NK-92 (cell line): ENCODE data around the gene PSG3.
"Not testable (repeated sequence)": the region's sequence is repeated elsewhere in the genome, so short reads cannot be mapped to it uniquely, and the experiment has no call there.

Experiments used
- DNase-seq: peaks from one replicate; lab custom pipeline; 2025; ENCODE audit not compliant: unreplicated experiment; lab: John Stamatoyannopoulos, UW

Gene PSG3

DNA sequence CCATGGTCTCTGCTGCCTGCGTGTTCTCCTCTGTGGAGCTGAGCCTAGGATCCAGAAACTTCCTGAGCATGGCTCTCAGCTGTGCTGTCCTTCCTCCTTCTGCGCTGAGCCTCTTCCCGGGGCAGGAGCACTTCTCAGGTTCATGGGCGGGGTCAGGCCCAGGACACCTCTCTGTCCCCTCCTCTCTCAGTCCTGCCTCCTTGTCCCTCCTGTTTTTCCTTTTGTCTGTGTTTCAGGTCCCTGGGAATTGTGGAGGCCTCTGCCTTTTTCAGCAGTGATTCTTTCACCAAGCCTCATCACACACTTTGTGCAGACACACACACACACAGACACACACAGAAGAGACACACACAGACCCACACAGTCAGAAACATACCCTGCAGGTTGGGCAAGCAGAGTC, at the start of gene PSG3:
Gene PSG3, minus strand, starts transcription at position 101 of the 400 bp plus-strand sequence. Its CDS starts 97 bp downstream, at position 4.
- DNase-seq, result not testable (repeated sequence)

DNA sequence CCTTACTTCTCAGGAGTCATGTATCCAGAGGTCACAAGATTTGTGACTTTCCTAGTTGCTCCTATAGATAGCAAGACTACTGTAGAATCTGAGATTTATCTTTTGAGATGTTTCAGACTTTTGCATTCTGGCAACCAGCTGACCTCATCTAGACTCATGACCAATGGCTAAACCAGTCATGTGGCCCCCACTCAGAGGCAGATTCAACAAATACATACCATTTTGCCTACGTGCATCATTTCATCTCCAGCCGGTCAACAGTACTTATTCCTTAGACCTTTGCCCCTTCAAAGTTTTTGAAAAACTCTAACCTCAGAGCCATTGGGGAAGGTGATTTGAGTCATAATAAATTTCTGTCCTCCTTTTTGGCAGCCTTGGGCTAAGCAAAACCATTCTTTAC, 48.5 kb upstream of the PSG3 start:
- not testable (repeated sequence) for DNase-seq

DNA sequence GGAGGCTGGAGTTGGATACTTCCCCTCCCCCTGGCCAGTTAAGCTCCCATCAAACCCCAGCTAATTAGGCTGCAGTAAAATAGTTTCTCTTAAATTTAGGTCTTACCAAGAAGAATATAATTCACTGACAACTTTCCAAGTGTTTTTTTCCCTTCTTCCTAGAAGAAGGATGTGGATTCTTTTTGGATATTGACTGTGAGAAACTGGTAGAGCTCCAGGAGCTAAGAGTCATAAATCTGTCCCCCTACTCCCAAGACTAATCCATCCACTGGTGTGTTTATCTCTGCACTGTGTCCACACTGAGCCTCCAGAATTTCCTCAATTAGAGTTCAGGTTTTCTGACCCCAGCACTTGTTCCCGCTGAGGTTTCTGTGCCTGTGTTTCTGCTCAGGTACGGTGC, 47.5 kb upstream of the PSG3 start:
- not testable (repeated sequence) for DNase-seq

DNA sequence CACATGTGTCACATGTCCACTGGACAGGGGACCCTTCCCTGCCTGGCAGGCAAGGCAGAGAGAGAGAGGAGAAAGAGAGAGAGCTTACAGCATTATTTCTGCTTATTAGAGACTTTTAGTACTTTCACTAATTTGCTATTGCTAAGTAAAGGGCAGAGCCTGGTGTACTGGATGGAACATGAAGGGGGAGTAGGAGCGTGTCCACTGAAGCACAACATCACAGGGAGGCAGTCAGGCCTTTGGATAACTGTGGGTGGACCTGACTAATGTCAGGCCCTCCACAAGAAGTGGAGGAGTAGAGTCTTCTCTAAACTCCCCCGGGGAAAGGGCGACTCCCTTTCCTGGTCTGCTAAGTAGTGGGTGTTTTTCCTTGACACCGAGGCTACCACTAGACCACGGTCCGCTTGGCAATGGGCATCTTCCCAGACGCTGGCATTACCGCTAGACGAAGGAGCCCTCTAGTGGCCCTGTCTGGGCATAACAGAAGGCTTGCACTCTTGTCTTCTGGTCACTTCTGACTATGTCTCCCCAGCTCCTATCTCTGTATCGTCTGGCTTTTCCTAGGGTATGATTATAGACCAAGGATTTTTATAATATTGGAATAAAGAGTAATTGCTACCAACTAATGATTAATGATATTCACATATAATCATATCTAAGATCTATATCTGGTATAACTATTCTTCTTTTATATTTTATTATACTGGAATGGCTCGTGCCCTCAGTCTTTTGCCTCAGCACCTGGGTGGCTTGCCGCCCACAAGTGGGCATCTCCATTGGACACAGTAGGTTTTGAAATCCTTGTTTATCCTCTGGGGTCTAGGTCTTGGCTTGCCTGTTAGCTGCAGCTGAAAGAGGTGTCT, 36.7 kb upstream of the PSG3 start:
- DNase-seq, result not testable (repeated sequence)

DNA sequence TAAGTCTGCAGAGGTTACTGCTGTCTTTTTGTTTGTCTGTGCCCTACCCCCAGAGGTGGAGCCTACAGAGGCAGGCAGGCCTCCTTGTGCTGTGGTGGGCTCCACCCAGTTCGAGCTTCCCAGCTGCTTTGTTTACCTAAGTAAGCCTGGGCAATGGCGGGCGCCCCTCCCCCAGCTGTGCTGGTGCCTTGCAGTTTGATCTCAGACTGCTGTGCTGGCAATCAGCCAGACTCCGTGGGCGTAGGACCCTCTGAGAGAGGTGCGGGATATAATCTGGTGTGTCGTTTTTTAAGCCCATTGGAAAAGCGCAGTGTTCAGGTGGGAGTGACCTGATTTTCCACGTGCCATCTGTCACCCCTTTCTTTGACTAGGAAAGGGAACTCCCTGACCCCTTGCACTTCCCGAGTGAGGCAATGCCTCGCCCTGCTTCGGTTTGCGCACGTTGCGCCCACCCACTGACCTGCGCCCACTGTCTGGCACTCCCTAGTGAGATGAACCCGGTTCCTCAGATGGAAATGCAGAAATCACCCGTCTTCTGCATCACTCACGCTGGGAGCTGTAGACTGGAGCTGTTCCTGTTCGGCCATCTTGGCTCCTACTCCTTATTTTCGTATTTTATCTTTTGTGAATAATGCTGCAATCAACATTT, 34.4 kb upstream of the PSG3 start:
- not testable (repeated sequence) for DNase-seq

DNA sequence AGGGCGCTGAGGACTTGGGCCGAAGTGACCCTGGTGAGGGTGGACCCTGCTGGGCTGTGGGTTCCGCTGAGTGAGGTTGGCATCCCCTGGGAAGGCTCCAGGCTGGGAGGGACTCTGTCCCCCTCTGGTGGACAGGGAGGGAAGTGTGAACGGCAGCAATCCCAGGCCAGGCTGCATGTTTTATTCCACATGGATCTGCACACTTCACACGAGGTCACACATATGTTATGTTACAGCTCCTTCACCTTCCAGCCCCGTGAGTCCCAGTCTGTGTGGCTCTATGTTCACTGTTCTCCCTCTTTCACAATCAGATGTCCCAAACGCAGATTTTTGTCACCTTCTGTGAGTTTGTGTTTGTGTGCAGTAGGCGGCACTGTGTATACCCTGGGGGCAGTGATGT, 27.0 kb upstream of the PSG3 start:
- DNase-seq, result not testable (repeated sequence)

DNA sequence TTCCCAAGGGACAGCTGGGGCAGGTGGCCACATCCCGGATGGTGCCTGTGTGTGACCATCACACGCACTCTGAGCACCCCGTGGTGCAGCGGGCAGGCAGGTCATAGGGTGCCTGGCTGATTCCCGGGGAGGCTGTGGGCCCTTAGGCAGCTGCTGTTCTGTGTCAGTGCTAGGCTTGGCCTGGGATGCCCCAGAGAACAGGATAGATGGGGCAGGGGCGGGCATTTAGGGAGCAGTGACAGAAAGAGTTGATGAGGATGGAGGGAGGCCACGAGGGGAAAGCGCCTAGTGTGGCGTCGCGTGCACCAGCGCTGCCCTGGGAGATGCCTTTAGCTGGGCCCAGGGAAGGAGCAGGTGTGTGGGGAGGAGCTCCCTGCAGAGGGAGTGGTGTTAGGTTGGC, 26.6 kb upstream of the PSG3 start:
- not testable (repeated sequence) for DNase-seq

DNA sequence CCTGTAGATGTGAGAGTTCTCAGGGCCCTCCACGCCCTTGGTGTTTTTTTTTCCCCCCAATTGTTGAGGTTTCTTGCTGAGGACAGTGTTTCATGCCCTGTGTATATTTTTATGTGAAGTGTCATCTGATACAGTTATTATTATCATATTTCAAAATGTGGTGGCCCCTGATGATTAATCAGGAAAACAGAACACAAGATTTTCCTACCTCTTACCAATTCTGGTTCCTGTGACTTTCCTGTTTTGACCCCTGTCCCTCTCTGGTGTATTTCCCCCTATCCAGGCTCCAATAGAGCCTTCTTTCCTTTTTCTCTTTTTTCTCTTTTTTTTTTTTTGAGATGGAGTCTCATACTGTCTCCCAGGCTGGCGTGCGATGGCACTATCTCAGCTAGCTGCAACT, 24.6 kb upstream of the PSG3 start:
- DNase-seq, result no peak

DNA sequence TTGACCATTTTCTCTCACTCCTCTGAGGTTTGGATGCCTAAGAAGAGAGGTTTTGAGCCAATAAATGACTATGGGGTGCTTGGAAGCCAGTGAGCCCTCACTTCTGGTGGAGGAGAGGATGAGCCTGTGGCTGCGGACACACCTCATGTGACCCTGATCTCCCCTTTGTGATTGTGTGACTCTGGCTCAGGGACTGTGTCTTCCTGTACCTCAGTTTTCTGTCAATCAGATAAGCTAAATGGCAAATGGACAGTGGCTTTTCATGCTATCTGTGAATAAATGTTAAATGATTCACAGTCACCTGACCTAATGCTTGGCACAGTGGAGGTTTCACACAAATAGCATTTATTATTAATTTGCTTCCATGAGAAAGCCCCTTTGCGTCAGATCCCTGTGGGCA, 22.5 kb upstream of the PSG3 start:
- DNase-seq, result no peak

DNA sequence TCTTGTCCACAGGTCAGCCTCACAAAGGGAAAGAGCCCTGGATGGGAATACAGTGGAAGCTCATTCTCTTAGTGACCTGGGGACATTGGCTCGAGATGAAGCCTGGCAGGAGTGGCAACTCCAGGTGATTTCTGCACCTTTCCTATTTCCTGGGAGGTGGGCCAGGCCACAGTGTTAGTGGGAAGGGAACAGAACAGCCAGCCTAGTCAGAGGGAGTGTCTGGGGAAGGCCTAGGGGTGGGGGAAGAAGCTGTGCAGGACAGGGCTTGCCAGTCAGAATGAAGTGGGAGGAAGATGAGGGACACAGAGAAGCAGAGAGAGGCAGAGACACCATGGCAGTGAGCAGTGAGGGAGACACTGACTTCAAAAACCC, 21.6 kb upstream of the PSG3 start:
- DNase-seq, result not testable (repeated sequence)

DNA sequence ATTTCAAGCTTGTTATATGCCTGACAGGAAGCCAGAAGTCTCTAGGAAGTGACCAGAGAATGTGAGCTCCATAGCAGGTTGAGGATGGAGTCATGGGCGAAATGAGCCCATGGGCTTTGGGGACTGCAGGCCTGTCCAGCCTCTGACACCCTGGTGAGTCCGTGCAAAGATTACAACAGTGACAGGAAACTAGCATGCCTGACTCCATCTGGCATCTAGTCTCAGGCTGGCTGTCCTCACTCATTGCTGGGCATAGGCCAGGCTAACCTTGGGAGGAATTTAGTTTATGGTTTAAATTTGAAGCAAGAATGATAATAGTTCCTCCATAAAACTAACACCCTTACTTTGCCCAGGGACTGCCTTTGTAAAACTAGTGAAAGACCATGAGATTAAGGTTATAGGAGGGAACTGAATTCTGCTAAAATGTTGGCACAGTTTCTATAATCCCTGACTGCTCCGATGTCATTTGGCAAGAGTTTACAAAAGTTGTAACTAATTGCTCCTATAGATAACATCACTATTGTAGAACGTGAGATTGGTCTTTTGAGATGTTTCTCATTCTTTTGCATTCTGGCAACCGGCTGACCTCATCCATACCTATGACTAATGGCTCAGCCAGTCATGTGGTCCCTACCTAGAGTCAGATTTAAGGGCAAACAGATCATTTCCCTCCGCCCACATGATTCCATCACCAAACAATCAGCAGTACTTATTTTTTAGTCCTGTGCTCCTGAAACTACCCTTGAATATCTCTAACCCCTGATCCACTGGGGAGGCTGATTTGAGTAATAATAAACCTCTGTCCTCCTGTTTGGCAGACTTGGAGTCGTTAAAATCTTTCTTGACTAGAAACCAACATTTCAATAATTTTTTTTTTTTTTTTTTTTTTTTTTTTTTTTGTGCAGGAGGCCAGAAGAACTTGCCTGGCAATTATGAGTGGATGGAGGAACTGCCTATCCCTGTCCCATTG, 21.0 kb upstream of the PSG3 start:
- not testable (repeated sequence) for DNase-seq

DNA sequence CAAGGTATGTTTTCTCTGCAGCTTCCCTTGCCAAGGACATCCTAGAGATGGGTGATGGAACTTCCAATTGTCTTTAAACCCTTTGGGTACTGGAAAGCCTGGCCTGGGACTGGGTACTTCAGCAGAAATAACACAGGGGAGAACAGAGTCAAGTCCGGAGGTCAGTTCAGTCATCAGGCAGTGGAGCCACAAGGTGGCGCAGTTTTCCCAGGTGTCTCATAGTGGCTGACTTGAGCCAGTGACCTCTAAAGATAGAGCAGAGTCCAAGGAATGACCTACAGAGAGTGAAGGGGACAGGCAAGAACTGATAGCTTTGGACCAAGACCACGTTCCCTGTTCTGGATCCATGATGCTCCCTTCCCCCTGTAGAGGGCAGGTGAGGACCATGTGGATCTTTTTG, 18.4 kb upstream of the PSG3 start:
- not testable (repeated sequence) for DNase-seq

DNA sequence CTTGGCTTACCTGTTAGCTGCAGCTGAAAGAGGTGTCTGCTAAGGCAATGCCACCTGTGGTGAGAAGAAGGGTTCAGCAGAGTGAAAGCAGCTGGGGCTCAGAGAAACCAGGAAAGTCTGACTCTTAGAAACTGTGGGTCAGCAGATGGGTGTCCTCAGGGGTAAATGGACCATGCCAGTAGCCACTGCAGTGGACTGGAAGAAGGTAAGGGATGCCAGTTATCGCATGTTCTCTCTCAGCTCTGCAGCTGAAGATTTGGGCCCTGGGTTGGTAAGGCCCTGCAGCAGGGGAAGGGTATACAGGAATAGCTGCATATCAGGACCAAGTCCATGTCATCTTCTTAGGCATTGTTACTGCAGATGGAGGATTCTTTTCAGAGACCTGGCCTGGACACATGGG, 12.0 kb upstream of the PSG3 start:
- DNase-seq, result not testable (repeated sequence)

DNA sequence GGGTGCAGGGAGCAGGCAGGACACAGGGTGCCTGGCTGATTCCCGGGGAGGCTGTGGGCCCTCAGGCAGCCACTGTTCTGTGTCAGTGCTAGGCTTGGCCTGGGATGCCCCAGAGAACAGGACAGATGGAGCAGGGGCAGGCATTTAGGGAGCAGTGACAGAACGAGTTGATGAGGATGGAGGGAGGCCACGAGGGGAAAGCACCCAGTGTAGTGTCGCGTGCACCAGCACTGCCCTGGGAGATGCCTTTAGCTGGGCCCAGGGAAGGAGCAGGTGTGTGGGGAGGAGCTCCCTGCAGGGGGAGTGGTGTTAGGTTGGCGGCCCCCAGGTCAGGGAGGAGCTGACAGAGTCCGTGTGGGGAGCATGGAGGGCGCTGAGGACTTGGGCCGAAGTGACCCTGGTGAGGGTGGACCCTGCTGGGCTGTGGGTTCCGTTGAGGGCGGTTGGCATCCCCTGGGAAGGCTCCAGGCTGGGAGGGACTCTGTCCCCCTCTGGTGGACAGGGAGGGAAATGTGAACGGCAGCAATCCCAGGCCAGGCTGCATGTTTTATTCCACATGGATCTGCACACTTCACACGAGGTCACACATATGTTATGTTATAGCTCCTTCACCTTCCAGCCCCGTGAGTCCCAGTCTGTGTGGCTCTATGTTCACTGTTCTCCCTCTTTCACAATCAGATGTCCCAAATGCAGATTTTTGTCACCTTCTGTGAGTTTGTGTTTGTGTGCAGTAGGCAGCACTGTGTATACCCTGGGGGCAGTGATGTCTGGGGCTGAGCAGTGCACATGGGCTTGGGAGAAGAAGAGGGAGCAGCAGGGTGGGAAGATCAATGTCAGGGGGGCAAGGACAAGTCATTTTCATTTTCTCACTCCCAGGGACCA, 1.7 kb upstream of the PSG3 start:
- DNase-seq, result not testable (repeated sequence)

DNA sequence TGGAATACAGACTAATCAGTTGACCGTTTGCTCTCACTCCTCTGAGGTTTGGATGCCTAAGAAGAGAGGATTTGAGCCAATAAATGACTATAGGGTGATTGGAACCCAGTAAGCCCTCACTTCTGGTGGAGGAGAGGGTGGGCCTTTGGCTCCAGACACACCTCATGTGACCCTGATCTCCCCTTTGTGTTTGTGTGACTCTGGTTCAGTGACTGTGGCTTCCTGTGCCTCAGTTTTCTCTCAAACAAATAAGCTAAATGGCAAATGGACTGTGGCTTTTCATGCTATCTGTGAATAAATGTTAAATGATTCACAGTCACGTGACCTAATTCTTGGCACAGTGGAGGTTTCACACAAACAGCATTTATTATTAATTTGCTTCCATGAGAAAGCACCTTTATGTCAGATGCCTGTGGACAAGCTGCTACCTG, 2.7 kb downstream of the PSG3 start:
- DNase-seq, result not testable (repeated sequence)

DNA sequence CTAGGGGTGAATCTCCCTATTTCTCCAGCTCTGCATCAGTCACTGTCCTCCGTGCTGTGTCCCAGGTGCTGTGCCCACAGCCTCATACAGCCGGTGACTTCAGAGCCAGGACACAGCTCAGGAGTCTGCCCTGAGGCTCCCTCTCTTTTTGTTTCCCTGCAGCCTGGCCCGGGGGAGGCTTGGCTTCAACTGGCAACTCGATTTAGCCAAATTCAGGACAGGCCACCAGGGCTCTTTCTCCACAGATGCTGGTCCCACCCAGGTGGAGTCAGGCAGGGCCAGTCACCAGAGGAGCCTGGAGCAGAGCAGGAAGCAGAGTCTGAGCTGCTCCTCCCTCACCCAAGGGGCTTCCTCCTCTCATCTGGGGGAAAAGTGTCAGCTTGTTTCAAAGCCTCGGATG, 11.9 kb downstream of the PSG3 start:
- not testable (repeated sequence) for DNase-seq

DNA sequence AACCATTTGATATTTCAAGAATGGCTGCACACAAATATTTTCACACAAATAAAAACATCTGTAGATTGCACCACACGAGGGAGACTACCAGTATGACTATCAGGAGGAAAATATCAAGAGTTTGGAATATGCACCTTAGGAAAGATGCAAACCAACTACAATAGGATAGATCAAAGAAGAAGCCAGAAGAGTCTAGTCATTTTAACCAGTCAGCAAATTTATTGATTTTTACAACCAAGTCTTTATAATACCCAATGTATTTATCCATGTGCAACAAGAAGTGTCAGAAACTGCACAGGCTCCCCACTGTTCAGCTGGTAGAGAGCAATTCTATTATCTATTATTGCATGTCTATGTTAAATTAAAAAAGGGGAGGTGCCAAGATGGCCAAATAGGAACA, 26.3 kb downstream of the PSG3 start:
- not testable (repeated sequence) for DNase-seq

DNA sequence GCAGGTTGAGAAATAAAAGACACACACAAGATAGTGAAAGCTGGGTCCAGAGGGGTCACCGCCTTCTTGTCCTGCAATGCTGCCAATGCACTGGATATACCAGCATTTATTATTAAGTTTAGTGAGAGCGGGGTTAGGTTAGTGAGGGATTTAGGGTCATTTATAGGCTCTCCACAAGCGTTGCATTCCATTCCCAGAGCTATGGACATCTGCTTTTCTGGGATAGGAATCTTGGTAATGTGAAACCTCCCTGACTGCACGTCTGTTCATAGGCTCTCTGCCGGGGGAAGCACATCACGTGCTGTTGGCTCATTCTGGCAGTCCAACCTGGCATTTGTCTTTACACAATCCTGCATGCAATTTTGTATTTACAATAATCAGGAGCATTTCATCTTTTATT, 27.5 kb downstream of the PSG3 start:
- not testable (repeated sequence) for DNase-seq

DNA sequence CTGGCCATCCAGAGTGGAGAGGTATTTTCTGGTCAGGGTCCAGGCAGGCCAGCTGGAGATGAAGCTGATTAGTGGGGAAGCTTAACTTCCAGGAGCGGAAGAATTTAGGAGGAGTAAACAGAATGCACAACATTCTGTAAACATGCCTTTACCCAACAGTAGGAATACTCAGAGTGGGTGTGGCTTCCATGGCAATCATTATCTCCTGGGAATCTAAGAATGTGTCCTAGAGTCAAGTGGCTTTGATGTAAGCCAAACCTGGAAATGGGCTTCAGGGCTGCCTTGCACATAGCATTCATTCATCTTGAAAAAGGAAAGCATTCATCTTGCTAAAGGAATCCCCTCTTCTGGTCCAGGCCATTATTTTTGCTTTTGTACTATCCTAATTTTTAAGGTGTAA, 29.3 kb downstream of the PSG3 start:
- not testable (repeated sequence) for DNase-seq

DNA sequence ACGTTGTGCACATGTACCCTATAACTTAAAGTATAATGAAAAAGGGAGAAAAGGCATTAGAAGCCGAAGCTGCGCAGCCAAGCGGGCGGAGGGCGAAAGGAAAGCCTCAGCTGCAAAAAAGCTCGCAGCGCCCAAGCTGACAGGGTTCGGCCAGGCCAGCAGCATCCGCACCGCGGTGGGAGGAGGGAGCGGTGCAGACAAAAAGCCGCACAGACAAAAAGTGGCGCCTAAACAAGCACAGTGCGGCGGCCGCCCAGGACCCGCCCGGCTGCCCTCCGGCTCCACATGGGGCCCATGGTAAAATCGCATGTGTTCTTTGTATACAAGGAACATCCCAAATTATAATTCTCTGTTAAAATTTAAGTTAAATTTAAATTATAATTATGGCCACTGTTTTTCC, 42.4 kb downstream of the PSG3 start:
- no peak for DNase-seq
